Activated CD4-positive, CD25-positive, alpha-beta regulatory T cell treated with anti-CD3 and anti-CD28 coated beads, Interleukin-2, amount 50 U/mL, for 16 hours (primary cell): ENCODE measurements around the gene CIZ1.

Experiments
- DNase-seq: peaks from one replicate; pipeline ENCODE4 v3.0.0-alpha.2; 2020; ENCODE audit warnings: low read depth, low spot score

Gene CIZ1

GRCh38 chr9:128124873-128125579 lies 66.3 kb downstream of the CIZ1 start:
- DNase-seq, result no peak

- DNase-seq, result no peak
These were observed 66.9 kb downstream of the CIZ1 start for GRCh38 chr9:128124451-128124850.

DNA sequence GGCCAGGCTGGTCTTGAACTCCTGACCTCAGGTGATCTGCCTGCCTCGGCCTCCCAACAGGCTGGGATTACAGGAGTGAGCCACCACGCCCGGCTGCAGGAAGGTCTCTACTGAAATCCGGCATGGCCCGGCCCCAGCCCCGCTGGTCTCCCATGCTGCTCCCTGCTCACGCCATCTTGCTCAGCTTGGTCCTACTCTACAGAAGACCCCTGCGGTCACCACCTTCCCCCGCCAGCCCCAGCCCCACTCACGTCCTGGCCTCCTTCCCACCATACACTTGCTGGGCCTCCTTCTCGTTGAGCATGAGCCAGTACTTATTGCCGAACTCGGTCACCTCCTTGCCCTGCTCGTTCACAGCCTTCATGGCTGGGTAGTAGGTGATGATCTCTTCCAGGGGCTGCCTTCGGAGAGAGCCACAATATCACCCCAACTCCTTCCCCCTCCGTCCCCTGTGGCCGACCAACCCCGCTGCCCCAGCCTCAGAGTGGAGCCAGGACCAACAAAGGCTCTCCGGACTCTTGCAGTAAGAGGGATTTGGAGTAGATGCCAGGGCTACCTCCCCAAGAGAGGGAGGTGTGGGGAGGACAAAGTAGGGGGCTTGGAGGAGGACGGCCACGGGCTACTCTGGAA lies 67.8 kb downstream of the CIZ1 start:
- no peak for DNase-seq

GRCh38 chr9:128122809-128123175 lies 68.6 kb downstream of the CIZ1 start:
- DNase-seq, result no peak

- DNase-seq, result no peak
These were observed 69.2 kb downstream of the CIZ1 start for GRCh38 chr9:128121924-128122808.

DNA sequence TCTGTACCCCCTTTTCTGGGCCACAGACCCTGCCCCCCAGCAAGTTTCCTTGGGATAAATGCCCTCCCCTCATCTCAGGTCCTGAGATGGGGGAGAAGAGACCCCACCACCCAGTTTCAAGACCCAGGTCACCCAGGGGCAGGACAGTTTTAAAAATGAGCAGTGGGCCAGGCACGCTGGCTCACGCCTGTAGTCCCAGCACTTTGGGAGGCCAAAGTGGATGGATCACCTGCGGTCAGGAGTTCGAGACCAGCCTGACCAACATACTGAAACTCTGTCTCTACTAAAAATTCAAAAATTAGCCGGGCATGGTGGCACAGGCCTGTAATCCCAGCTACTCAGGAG lies 69.9 kb downstream of the CIZ1 start:
- no peak for DNase-seq

DNA sequence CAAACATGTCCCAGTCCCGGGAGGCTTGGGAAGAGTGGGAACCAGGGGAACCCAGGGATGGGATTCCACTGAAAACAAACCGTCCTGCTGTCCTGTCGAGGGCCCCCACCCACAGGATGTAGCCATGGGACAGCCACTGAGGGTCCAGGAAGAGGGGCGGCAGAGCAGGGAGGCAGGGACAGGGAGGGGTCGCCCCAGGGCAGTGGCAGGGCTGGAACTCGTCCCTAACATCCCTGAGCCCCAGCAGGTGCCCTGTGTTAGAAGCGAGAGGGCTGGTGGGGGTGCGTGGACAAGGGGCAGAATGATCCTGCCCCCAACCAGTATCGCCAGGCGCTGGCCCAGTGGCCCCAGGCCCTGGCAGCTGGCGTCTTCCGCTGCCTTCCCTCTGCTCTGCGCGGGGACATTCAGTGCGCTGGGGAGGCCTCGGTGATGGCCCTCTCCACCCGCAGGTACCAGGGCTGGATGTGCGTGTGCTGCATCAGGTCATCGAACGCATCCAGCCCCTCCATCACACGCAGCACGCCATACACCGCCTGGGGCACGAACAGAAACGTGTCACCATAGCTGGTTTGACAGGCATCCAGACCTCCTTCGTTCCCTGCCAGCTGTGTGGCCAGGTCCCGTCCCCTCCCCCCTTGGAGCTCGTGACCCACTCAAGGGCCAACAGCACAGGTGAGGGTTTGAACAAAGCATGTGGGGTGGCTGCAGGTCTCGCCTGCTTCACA lies 70.5 kb downstream of the CIZ1 start:
- no peak for DNase-seq

DNA sequence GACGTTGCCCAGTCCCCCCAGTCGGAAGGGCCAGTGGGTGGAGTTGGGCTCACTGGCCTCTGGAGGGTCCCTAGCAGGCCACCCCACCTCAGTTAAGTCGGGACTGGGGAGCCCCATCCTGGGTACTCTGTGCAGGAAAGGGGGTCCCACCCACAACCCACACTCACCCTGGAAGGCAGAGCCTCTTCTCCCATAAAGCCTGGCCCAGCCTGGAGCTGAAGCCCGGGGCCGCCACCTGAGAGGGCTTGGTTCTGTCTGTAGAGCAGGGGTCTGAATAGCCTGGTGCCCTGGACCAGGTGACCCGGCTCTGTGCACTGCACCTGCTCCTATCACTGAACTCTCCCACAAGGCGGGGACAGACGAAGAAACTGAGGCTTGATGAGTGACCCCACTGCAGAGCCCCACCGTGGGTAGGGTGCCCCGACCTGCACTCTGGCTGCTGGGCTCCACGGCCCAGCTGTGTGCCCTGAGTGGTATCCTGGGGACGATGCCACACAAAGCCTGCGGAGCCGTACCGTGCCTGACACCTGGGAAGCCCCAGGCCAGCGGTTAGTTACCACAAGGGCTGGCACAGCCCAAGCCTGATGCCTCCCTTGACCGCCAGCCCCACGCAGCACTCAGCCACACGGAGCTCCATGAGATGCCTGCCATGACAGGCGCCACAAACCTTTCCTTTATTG lies 71.2 kb downstream of the CIZ1 start:
- DNase-seq, result no peak

GRCh38 chr9:128118971-128119665 lies 72.3 kb downstream of the CIZ1 start:
- no peak for DNase-seq

- no peak for DNase-seq
These were observed 72.9 kb downstream of the CIZ1 start for GRCh38 chr9:128118472-128118857.

DNA sequence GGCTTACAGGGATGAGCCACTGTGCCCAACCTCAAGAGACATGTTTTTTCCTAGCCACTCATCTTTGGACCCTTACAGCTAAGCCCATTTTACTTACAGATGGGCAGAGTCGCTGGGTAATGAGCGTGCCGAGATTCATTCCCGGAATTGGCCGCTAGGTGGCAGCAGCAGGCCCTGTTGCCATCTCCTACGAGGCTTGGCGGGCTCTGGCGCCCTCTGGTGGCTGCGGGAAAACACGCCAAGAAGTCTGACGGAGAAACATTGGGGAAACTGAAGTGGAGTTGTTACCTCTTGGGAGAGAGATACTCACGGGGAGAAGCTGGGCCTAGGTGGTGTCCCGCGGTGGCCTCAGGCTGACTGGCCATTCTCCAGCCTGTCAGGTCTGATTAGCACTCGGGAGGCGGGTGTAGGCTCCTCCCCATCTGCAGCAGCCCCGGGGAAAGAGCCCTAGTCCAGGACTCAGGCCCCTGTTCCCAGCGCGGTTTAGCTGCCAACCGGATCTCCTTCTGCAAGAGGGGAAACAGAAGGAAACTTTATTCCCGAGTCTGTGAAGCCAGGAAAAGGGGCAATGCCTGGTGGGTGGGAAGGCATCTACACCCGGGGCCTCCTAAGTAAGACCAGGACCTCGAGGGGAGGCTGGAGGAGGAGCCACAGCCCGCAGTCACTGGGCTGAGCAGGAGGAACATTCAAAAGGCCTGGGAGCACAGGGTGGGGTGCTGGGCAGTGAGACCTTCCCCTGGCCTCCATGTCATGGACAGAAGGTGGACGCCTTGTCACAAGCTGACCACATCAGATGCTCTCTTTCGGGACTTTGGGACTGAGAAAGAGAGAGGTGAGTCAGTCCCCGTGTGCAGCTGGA lies 73.5 kb downstream of the CIZ1 start:
- DNase-seq, result peak; percentile 96

DNA sequence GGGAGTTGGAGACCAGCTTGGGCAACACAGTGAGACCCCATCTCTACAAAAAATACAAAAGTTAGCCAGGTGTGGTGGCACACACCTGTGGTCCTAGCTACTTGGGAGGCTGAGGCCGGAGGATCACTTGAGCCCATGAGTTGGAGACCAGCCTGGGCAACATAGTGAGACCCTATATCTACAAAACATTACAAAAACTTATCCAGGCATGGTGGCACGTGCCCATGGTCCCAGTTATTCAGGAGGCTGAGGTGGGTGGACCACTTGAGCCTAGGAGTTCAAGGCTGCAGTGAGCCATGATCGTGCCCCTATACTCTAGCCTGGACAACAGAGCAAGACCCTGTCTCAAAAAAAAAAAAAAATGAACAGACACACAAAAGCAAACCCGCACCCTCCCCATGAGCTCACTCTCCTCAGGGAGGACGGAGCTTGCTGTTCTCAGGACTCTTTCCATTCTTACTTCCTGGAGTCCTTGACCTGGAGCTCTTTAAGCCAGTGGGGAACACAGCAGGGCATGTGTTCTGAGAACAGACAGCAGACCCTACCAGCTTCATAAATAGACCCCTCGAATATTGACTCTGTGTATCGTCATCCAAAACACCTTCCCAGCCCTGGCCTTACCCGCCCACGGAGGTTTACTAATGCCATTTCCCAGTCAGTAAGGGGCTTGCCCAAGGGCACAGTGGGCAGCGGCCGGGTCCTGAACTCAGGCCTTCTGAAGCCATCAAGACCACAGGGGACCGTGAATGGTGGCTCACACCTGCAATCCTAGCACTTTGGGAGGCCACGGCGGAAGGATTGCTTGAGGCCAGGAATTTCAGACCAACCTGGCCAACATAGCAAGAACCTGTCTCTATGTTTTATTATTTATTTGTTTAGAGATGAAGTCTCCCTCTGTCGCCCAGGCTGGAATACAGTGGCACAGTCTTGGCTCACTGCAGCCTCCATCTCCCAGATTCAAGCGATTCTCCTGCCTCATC lies 75.0 kb downstream of the CIZ1 start:
- no peak for DNase-seq
